Ovary (tissue), 3 donors: ENCODE measurements around the gene AFAP1.

Source experiments
- CTCF ChIP-seq, 3 donors: fragments of 450-650 bp in 2 of 3; fragments of 200-600 bp in 1 of 3; IDR thresholded peaks; one replicate each; pipeline versions ENCODE4 v1.5.1 to v1.8.0; 2016 to 2022; ENCODE audit warnings: antibody characterized with exemption in 3 of 3, mild to moderate bottlenecking in 1 of 3
- EP300 ChIP-seq: sonication (generic); formaldehyde crosslinking; IDR thresholded peaks from one replicate; pipeline ENCODE4 v1.6.1; 2017; ENCODE audit warnings: antibody characterized with exemption
- POLR2A ChIP-seq: fragments of 450-650 bp; IDR thresholded peaks from one replicate; pipeline ENCODE4 v1.6.1; 2017; ENCODE audit warnings: antibody characterized with exemption, mild to moderate bottlenecking, moderate library complexity
- donor health status: DM: no; HTN: no; CAD: no.

GRCh38 chr4:7943211-7943610, 3.5 kb upstream of the AFAP1 start:
- no peak for TF ChIP-seq CTCF (IDR thresholded peaks at IDR 0.05)
- no peak for TF ChIP-seq POLR2A
- no peak for TF ChIP-seq EP300
